ENCODE results near the gene ARF1.

ARF1 gene

DNA sequence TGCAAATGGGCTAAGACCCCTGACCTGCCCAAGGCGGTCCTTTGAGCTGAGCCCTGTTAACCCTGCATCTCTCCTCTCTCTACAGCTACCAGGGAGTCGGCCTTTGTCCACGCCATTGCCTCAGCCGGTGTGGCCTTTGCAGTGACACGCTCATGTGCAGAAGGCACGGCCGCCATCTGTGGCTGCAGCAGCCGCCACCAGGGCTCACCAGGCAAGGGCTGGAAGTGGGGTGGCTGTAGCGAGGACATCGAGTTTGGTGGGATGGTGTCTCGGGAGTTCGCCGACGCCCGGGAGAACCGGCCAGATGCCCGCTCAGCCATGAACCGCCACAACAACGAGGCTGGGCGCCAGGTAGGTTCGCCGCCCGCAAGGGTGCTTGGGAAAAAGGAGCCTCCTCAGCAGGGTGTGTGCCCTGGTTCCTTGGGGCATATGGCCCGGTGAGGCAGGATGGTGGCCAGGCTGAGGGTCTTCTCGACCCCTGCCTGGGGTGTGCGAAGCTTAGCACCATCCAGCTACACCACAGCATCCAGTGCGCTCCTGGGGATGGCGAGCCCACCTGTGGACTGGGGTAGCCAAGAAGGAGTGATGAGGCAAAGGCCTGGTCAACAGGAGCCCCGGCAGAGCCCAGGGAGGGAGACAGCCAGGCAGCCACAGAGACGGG, 31.8 kb upstream of the ARF1 start:
- no peak for DNase-seq (ENCODE audit: low read depth, low spot score)

DNA sequence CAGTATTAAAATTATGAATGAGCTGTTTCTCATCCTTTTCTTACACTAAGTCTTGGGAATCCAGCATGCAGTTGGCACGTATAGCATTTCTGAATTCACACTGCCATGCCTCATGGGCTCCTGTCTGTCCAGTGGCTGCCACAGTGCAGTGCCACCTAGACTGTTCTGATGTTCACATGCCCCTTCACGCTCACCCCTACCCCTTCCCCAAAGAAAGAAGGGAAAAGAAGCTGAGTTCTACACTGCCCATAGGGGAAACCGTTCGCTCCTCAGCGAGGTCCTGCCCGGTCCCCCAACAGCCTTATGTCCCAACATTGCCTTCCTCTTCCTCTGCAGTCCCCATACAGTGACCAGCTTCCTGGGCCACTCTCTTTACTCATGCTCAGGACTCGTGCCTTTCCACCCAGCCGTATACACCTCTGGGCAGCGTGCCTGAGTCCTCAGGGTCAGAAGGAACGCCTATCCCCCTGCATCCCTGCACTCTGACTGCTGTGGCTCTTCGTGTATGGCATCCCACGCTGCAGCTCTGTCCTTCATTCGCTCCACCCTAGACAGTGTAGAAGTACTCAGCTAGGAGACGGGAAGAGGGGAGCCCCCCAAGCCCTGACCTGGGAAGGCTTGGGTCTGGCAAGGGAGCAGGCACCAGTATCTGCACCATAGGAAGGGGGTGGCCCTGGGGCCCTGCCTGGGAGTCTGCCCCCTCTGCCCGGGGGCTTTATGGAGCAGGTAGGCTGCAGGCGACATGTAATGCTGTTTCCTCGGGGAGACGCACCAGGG, 24.1 kb upstream of the ARF1 start:
- DNase-seq (ENCODE audit: low read depth, low spot score) = no peak

DNA sequence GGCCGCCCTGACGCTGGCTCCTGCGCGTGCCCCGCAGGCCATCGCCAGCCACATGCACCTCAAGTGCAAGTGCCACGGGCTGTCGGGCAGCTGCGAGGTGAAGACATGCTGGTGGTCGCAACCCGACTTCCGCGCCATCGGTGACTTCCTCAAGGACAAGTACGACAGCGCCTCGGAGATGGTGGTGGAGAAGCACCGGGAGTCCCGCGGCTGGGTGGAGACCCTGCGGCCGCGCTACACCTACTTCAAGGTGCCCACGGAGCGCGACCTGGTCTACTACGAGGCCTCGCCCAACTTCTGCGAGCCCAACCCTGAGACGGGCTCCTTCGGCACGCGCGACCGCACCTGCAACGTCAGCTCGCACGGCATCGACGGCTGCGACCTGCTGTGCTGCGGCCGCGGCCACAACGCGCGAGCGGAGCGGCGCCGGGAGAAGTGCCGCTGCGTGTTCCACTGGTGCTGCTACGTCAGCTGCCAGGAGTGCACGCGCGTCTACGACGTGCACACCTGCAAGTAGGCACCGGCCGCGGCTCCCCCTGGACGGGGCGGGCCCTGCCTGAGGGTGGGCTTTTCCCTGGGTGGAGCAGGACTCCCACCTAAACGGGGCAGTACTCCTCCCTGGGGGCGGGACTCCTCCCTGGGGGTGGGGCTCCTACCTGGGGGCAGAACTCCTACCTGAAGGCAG, 23.4 kb upstream of the ARF1 start:
- DNase-seq (ENCODE audit: low read depth, low spot score) = no peak

DNA sequence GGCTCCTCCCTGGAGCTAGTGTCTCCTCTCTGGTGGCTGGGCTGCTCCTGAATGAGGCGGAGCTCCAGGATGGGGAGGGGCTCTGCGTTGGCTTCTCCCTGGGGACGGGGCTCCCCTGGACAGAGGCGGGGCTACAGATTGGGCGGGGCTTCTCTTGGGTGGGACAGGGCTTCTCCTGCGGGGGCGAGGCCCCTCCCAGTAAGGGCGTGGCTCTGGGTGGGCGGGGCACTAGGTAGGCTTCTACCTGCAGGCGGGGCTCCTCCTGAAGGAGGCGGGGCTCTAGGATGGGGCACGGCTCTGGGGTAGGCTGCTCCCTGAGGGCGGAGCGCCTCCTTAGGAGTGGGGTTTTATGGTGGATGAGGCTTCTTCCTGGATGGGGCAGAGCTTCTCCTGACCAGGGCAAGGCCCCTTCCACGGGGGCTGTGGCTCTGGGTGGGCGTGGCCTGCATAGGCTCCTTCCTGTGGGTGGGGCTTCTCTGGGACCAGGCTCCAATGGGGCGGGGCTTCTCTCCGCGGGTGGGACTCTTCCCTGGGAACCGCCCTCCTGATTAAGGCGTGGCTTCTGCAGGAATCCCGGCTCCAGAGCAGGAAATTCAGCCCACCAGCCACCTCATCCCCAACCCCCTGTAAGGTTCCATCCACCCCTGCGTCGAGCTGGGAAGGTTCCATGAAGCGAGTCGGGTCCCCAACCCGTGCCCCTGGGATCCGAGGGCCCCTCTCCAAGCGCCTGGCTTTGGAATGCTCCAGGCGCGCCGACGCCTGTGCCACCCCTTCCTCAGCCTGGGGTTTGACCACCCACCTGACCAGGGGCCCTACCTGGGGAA, 22.7 kb upstream of the ARF1 start:
- no peak for DNase-seq (ENCODE audit: low read depth, low spot score)

DNA sequence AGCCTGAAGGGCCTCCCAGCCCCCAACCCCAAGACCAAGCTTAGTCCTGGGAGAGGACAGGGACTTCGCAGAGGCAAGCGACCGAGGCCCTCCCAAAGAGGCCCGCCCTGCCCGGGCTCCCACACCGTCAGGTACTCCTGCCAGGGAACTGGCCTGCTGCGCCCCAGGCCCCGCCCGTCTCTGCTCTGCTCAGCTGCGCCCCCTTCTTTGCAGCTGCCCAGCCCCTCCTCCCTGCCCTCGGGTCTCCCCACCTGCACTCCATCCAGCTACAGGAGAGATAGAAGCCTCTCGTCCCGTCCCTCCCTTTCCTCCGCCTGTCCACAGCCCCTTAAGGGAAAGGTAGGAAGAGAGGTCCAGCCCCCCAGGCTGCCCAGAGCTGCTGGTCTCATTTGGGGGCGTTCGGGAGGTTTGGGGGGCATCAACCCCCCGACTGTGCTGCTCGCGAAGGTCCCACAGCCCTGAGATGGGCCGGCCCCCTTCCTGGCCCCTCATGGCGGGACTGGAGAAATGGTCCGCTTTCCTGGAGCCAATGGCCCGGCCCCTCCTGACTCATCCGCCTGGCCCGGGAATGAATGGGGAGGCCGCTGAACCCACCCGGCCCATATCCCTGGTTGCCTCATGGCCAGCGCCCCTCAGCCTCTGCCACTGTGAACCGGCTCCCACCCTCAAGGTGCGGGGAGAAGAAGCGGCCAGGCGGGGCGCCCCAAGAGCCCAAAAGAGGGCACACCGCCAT, 21.9 kb upstream of the ARF1 start:
- no peak for DNase-seq (ENCODE audit: low read depth, low spot score)

DNA sequence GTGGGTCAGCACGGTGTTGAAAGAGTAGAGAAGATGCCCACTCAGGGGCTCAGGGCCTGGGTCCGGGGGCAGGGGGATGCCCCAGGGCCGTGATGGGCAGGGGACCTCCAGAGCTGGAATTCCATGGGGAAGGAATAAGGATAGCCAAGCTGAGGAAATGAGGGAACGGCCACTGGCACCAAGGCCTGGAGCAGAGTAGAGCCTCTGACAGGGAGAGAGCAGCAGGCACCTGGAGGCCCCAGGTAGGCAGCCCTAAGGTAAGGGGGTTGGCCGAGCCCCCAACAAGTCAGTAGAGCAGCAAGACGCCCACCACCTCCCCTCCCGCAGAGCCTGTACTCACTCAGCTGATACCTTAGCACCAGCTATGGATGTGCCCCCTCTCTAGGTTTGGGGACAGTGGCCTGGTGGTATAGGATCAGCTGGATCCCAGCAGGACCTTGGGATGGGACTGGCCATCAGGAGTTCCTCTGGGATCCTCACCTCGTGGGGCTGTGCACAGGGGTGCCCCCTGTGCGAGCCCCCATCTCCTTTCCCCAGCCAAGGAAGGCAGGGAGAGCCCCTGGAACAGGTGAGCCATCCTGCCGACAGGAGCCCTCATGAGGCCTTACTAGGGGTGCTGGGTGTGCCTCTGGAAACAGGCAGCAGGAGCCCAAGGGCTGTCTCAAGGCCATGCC, 21.0 kb upstream of the ARF1 start:
- DNase-seq (ENCODE audit: low read depth, low spot score) = no peak

DNA sequence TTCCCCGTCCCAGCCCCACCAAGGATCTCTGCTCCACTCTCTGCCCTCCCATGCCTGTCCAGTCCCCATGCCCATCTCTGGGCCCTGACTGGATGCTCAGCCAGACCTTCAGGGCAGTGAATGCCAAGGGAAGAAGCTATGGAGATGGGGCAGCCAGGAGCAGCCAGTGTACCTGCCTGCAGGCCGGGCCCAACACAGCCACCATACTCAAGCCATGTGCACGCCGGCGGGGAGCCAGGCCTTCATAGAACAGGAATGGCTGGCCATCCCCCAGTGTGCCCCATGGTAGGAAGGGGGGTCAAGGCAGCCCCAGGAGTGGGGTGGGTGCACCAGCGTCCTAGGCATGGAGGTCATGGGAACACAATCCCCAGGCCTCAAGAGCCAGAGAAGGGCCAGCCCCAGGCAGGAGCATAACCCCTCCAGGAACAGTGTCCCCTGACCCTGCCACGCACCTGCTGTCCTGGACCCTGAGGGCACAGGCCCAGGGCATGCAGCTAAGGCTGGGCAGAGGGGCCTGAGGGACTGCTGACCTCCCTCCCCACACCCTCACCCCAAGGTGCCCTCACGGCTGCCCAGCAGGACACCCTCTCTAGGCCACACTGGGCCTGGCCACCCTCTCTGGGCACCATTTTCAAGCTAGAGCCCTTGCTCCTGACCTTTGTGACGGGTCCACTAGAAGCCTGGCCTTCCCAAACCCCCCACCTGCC, 20.3 kb upstream of the ARF1 start:
- DNase-seq (ENCODE audit: low read depth, low spot score) = no peak

DNA sequence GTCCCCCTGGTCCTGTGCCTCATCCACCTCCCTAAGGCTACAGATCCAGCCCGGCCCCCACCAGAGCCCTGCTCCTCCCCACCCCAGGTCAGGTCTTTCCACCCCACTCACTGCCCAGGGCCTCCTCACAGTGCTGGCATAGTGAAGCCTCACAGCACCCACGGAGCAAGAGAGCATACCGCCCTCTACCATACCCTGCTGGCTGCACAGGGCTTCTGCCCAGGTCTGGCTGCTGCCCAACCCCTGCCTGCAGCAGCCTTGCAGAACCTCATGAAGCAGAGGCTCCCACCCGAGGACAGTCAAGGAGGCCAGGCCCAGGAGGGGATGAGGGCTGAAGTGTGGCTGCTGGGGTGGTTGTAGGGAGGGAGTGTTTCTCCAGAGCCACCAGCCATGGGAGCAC, 19.7 kb upstream of the ARF1 start:
- no peak for DNase-seq (ENCODE audit: low read depth, low spot score)

DNA sequence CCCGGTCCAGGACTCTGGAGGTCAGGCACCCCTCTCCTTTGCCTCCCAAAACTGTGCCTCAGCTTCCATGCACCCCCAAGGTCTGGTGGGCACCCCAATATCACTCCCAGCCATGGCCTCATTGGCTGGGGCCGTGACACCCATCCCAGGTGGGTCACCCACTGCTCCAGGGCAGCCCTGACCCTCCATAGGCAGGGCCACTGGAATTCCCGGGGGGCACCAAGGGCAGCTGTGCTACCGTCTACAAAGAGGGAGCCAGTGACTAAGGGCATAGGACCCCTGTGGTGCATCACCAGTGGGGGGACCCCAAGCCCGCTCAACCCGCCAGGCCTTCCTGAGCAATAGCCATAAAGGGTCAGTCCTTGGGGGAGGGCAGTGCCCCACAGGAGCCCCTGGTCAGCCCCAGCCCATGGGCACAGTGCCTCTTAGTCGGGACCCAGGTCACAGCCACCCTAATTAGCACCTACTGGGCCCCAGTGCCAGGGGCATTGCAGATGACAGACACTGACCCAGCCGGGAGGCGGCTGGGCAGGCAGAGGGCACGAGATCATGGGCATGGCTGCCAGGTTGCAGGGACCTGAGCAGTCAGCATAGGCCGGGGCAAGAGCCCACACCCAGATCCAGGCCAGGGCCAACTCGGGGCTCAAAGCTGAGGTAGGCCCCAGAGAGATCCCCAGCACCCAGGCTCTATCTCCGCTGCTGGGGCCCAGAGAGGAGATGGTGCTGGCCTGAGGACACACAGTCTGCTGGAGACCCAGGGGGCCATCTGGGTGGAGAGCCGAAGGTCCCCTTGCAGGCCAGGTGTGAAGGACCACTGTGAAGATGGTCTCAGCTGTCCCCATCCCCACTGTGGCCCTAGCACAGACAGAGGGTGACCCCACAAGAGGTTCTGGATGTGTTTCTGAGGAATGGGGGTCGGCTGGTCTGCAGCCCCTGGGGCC, 19.0 kb upstream of the ARF1 start:
- DNase-seq (ENCODE audit: low read depth, low spot score) = no peak

DNA sequence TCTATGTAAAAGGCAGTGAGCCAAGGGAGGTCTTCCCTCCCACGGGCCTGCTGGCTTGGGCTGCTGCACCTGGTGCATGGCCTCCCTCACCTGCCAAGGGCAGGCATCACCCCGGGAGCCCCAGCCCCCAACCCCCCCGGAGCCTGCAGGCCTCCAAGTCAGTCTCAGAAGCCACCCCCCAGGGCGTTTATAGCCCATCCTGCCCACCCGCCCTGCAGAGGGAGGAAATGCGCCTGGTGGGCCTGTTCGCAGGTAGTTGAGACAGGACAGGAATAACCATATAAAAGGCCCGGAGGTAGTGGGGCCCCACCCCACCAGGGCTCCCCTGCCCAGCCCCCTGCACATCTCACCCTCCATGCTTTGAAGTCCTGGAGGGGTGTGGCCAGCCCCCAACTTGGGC, 18.2 kb upstream of the ARF1 start:
- no peak for DNase-seq (ENCODE audit: low read depth, low spot score)

DNA sequence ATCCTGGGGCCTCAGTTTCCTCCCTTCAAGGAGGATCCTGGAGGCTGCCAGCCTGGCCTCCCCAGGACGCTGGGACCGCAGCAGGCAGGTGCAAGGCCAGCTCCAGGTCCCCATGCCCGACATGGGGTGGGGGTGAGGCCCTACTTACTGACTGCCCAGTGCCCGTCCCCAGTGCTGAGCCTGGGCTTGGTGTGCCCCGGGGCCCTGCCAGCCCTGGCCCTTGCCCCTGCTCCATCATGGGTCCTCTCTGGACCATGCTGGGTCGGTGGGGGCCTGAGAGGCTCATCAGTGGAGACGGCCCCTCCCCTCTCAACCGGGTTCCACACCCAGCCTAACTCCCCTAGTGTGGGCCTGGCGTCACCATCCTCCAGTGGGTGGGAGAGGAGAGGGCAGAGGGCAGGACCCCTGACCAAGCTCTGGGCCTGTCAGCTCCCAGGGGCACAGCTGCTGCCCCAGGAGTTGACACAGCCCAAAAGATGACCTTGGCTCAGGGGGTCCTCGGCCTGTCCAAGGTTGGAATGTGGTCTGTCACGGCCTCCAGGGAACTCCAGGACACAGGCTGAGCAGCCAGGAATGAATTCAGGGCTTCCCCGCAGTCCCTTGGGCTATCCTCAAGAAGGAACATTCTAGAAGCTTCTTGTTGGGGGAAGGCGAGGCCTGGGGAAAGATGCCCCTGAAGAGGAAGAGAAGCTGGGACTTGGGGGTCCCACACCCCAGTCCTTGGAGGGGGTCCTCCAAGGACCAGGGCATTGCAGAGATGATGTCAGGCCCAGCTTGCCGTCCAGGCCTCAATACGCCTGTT, 17.6 kb upstream of the ARF1 start:
- no peak for DNase-seq (ENCODE audit: low read depth, low spot score)

DNA sequence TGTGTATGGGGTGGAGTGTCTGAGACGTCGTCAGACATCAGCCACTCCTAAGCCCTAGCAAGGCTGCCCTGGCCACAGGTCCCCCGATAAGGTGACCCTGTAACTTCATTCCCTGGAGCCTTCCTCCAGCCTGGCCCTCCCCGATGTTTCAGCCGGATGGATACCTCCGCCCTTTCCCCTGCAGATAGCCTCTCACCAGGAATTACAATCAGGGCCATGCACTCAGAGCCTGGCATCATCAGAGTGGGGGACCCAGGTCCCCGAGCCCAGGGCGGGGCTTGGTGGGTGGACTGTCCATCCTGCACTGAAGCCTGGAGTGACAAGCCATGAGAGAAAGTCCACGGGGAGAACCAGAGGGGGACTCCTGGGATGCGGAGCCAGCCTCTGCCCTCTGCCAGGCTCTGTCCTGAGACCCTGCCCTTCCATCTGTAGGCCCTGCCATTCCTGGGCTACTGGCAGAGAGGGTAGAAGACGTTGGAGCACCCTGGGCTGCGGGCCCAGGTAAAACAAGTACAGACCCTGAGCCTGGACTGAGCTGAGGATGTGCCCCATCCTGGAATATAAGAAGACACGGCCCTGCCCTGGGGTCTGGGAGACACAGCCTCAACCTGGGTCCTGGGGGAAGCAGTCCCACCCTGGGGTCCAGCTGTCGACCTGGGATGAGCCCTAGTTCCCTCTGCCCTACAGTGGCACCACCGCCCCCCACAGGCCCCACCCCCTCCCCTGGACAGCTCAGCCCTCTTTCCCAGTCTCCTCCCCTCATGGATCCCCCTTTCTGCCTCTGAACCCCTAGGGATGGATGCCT, 16.8 kb upstream of the ARF1 start:
- DNase-seq (ENCODE audit: low read depth, low spot score) = no peak

DNA sequence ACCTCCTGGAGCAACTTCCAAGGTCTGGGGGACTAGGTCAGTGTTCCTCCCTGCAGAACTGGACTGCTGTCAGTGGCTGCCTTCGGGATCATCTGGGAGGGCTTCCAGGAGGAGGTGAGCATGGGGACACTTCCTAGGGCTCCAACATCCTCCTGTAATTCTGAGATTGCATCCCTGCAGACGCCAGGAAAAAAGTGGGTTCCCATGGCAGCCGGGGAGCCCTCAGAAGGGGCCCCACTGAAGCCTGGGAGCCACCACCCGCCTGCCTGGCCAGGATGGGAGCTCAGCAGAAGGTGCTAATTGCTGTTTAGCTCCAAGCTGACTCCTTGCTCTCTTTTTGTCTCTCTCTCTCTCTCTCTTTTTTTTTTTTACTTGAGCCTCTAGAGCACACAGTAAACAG, 16.1 kb upstream of the ARF1 start:
- no peak for DNase-seq (ENCODE audit: low read depth, low spot score)

DNA sequence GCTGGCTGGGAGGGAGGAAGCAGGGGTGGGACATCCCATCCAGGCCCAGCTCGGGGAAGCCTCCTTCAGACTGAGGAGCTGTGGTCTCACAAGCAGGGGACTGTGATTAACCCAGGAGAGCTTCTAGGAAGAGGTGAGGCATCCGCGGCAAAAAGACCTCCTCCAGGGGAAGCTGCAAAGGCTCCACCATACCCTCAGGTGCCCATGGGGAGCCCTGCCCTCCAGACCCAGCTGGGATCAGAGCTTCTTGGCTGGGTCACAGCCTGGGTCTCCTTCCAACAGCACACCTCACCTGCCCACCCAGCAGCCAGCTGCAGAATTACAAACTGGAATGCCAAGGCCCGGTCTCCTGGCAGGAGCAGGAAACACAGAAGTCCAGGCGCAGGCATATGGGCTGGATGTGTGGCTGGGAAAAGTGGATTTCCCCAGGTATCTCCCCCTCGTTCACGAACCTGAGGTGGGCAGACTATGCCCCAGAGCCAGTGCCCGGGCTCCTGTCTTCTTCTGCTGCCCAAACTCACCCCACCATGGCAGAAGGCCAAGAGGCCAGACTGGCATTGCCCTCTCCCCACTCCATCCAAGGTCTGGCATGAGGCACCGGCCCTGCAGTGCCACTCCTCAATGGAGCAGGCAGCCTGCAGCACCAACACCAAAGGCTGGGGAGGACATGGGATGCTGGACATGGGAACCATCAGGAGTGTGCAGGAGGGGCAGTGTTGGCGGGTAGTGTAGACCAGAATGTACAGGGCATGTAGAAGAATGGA, 15.4 kb upstream of the ARF1 start:
- DNase-seq (ENCODE audit: low read depth, low spot score) = no peak

DNA sequence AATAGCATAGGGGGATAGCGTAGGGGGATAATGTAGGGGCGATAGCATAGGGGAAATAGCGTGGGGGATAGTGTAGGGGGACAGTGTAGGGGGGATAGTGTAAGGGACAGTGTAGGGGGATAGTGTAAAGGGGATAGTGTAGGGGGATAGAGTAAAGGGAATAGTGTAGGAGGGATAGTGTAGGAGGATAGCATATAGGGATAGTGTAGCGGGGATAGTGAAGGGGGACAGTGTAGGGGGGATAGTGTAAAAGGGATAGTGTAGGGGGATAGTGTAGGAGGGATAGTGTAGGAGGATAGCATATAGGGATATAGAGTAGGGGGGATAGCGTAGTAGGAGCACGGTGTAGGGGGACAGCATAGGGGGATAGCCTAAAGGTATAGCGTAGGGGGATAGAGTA, 14.1 kb upstream of the ARF1 start:
- no peak for DNase-seq (ENCODE audit: low read depth, low spot score)

DNA sequence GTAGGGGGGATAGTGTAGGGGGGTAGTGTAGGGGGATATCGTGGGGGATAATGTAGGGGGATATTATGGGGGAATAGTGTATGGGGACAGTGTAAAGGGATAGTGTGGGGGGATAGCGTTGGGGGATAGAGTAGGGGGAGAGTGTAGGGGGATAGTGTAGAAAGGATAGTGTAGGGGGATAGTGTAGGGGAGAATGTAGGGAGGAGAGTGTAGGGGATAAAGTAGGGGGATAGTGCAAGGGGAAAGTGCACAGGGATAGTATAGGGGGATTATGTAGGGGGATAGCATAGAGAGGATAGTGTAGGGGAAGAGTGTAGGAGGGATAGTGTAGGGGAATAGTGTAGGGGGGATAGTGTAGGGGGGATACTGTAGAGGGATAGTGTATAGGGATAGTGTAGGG, 12.3 kb upstream of the ARF1 start:
- no peak for DNase-seq (ENCODE audit: low read depth, low spot score)

DNA sequence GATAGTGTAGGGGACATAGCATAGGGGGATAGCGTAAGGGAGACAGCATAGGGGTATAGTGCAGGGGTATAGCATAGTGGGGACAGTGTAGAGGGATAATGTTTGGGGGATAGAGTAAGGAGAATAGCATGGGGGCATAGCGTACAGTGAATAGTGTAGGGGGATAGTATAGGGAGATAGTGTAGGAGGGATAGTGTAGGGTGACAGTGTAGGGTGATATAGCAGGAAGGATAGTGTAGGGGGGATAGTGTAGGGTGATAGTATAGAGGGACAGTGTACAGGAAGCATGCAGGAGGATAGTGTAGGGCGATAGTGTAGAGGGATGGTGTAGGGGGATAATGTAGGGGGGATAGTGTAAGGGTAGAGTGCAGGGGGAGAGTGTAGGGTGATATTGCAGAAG, 11.7 kb upstream of the ARF1 start:
- DNase-seq (ENCODE audit: low read depth, low spot score) = no peak

All from iPS DF 19.7 (cell line).